ENCODE data around the gene PACC1.

PACC1 gene

GRCh38 chr1:212368073-212368484 is 46.6 kb downstream of the PACC1 start:
- Histone ChIP-seq H3K4me1 (ENCODE audit: insufficient read depth, poor library complexity, severe bottlenecking) (no peaks in the 10 kb centered on the region), H3K27ac (ENCODE audit: poor library complexity, severe bottlenecking) (no peak overlapping the region), H3K27me3 (ENCODE audit: insufficient read depth, poor library complexity, severe bottlenecking) (no peaks in the 10 kb centered on the region), H3K9me3 (ENCODE audit: severe bottlenecking) (no peaks in the 10 kb centered on the region), H3K36me3 (ENCODE audit: low read depth) (no peaks in the 10 kb centered on the region), H3K4me3 (ENCODE audit: severe bottlenecking) (no peak overlapping the region)
- DNase-seq (ENCODE audit: low spot score) = no peak
- TF ChIP-seq CTCF (IDR thresholded peaks at IDR 0.05; ENCODE audit: poor library complexity, severe bottlenecking) = peak; percentile 66
- ATAC-seq (ENCODE audit: low read depth) = peak; percentile 72

- no peaks in the 10 kb centered on the region for H3K27me3 ChIP-seq (ENCODE audit: insufficient read depth, poor library complexity, severe bottlenecking)
- ATAC-seq (ENCODE audit: low read depth) (no peak), DNase-seq (ENCODE audit: low spot score) (no peak)
- no peak overlapping the region for H3K27ac ChIP-seq (ENCODE audit: poor library complexity, severe bottlenecking)
- H3K4me3 ChIP-seq (ENCODE audit: severe bottlenecking) = no peak overlapping the region
- no peaks in the 10 kb centered on the region for H3K36me3 ChIP-seq (ENCODE audit: low read depth)
- no peak for TF ChIP-seq CTCF (IDR thresholded peaks at IDR 0.05; ENCODE audit: poor library complexity, severe bottlenecking)
- no peaks in the 10 kb centered on the region for H3K9me3 ChIP-seq (ENCODE audit: severe bottlenecking)
- H3K4me1 ChIP-seq (ENCODE audit: insufficient read depth, poor library complexity, severe bottlenecking) = no peaks in the 10 kb centered on the region
These were observed 47.1 kb downstream of the PACC1 start for GRCh38 chr1:212367474-212368072.

GRCh38 chr1:212366901-212367300 is 47.8 kb downstream of the PACC1 start:
- Histone ChIP-seq H3K36me3 (ENCODE audit: low read depth) (no peaks in the 10 kb centered on the region), H3K4me3 (ENCODE audit: severe bottlenecking) (no peak overlapping the region), H3K27me3 (ENCODE audit: insufficient read depth, poor library complexity, severe bottlenecking) (no peaks in the 10 kb centered on the region), H3K27ac (ENCODE audit: poor library complexity, severe bottlenecking) (no peak overlapping the region), H3K4me1 (ENCODE audit: insufficient read depth, poor library complexity, severe bottlenecking) (no peaks in the 10 kb centered on the region), H3K9me3 (ENCODE audit: severe bottlenecking) (no peaks in the 10 kb centered on the region)
- no peak for DNase-seq (ENCODE audit: low spot score)
- TF ChIP-seq CTCF (IDR thresholded peaks at IDR 0.05; ENCODE audit: poor library complexity, severe bottlenecking) = no peak
- no peak for ATAC-seq (ENCODE audit: low read depth)

- H3K27ac ChIP-seq (ENCODE audit: poor library complexity, severe bottlenecking) = no peak overlapping the region
- no peak for DNase-seq (ENCODE audit: low spot score)
- no peaks in the 10 kb centered on the region for H3K9me3 ChIP-seq (ENCODE audit: severe bottlenecking)
- ATAC-seq (ENCODE audit: low read depth) = no peak
- no peak for TF ChIP-seq CTCF (IDR thresholded peaks at IDR 0.05; ENCODE audit: poor library complexity, severe bottlenecking)
- no peaks in the 10 kb centered on the region for H3K4me1 ChIP-seq (ENCODE audit: insufficient read depth, poor library complexity, severe bottlenecking)
- no peaks in the 10 kb centered on the region for H3K27me3 ChIP-seq (ENCODE audit: insufficient read depth, poor library complexity, severe bottlenecking)
- no peaks in the 10 kb centered on the region for H3K36me3 ChIP-seq (ENCODE audit: low read depth)
- H3K4me3 ChIP-seq (ENCODE audit: severe bottlenecking) = no peak overlapping the region
These were observed 49.7 kb downstream of the PACC1 start for GRCh38 chr1:212364985-212365384.

- no peaks in the 10 kb centered on the region; the same call in 1 of the 2 replicates for H3K36me3 ChIP-seq (ENCODE audit: low read depth)
- ATAC-seq (ENCODE audit: low read depth) = no peak
- no peaks in the 10 kb centered on the region for H3K27me3 ChIP-seq (ENCODE audit: insufficient read depth, poor library complexity, severe bottlenecking)
- no peaks in the 10 kb centered on the region for H3K4me1 ChIP-seq (ENCODE audit: insufficient read depth, poor library complexity, severe bottlenecking)
- no peak overlapping the region for H3K4me3 ChIP-seq (ENCODE audit: severe bottlenecking)
- no peaks in the 10 kb centered on the region for H3K9me3 ChIP-seq (ENCODE audit: severe bottlenecking)
- H3K27ac ChIP-seq (ENCODE audit: poor library complexity, severe bottlenecking) = no peak overlapping the region
- DNase-seq (ENCODE audit: low spot score) = no peak
- no peak for TF ChIP-seq CTCF (IDR thresholded peaks at IDR 0.05; ENCODE audit: poor library complexity, severe bottlenecking)
These were observed 54.7 kb downstream of the PACC1 start for GRCh38 chr1:212359794-212360479.
